Measurements from ENCODE around the gene ZNF503.

ZNF503 gene

DNA sequence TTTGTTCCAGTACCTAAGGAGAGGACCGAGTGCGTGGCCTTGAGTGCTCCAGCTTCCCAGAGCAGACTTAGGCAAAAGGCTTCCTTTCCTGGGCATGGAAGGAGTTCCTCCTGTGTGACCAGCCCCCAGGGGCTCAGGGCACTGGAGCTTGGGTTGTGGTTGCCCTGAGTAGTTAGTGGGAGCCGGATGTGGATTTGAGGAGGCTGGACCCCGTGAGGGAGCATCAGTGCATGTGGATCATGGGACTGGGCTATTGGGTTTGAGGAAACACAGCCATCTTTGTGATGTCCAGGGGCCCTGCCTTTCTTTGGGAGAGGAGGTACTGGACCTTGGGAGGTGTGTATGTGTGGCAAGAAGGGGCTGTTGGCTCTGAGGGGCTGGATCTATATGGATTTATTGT, 38.2 kb upstream of the ZNF503 start:
- no peak for DNase-seq (ENCODE audit: low read depth)
- H3K4me3 ChIP-seq (ENCODE audit: control insufficient read depth, low read depth, low read length) = no peak overlapping the region
- TF ChIP-seq, protein P1, sequence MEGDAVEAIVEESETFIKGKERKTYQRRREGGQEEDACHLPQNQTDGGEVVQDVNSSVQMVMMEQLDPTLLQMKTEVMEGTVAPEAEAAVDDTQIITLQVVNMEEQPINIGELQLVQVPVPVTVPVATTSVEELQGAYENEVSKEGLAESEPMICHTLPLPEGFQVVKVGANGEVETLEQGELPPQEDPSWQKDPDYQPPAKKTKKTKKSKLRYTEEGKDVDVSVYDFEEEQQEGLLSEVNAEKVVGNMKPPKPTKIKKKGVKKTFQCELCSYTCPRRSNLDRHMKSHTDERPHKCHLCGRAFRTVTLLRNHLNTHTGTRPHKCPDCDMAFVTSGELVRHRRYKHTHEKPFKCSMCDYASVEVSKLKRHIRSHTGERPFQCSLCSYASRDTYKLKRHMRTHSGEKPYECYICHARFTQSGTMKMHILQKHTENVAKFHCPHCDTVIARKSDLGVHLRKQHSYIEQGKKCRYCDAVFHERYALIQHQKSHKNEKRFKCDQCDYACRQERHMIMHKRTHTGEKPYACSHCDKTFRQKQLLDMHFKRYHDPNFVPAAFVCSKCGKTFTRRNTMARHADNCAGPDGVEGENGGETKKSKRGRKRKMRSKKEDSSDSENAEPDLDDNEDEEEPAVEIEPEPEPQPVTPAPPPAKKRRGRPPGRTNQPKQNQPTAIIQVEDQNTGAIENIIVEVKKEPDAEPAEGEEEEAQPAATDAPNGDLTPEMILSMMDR (IDR thresholded peaks at IDR 0.05; ENCODE audit: control insufficient read depth, insufficient read depth, low read depth, low read length, missing control alignments) = no peak

DNA sequence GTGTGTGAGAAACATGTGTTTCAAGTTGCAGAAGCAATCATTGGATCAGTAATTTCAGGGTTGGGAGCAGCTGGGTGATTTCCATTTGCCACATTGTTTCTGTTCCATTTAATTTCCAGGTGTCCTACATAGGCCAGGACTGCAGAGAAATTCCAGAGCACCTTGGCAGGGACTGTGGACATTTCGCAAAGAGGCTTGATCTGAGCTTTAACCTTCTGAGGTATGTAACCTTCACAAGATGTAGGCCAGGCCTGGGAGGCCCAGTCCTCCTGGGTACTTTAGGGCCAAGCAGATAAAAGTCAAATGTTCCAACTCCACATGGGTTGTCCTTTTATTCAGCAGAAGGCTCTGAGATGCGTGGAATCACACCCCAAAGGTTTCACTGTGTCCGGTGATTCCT, 36.7 kb upstream of the ZNF503 start:
- H3K4me3 ChIP-seq (ENCODE audit: control insufficient read depth, low read depth, low read length) = no peak overlapping the region
- DNase-seq (ENCODE audit: low read depth) = no peak
- TF ChIP-seq, protein P1 (IDR thresholded peaks at IDR 0.05; ENCODE audit: control insufficient read depth, insufficient read depth, low read depth, low read length, missing control alignments) = no peak

DNA sequence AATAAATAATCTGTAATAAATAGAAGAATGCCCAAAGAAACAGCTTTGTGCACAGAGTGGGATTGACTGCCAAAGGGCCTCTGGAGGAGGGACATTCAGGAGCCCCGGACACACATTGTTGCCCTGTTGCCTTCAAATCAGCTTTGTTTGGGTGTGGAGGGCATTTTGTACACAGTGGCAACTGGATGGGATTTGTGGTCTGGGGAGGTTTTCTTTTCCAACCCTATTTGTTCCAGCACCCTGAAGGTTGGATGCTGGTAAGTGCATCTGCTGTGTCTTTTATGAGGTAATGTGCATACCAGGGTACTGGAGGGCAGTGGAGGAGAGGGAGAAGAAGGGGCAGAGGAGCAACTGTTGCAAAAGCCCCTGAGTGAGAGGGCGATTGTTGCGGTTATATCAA, 36.1 kb upstream of the ZNF503 start:
- no peak overlapping the region for H3K4me3 ChIP-seq (ENCODE audit: control insufficient read depth, low read depth, low read length)
- TF ChIP-seq, protein P1 (IDR thresholded peaks at IDR 0.05; ENCODE audit: control insufficient read depth, insufficient read depth, low read depth, low read length, missing control alignments) = no peak
- no peak for DNase-seq (ENCODE audit: low read depth)

DNA sequence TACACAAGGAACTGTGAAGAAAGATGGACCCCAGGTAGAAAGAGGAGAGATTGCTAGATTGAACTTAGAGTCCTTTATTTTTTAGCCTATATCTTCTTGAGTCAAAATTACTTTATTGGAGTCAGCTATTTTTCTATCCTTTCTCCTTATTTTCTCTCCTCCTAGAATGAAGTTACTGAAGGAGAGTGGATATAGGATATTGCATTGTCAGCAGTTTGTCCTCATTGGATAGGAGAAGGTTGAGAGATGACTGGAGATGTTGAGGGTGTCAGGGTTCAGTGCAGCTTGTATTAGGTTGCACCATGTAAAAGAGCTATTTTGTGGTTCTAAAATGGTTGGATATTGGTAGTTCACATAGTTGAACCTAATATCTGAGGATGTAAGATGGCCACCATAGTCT, 35.3 kb upstream of the ZNF503 start:
- no peak for DNase-seq (ENCODE audit: low read depth)
- no peak overlapping the region for H3K4me3 ChIP-seq (ENCODE audit: control insufficient read depth, low read depth, low read length)
- TF ChIP-seq, protein P1 (IDR thresholded peaks at IDR 0.05; ENCODE audit: control insufficient read depth, insufficient read depth, low read depth, low read length, missing control alignments) = no peak

DNA sequence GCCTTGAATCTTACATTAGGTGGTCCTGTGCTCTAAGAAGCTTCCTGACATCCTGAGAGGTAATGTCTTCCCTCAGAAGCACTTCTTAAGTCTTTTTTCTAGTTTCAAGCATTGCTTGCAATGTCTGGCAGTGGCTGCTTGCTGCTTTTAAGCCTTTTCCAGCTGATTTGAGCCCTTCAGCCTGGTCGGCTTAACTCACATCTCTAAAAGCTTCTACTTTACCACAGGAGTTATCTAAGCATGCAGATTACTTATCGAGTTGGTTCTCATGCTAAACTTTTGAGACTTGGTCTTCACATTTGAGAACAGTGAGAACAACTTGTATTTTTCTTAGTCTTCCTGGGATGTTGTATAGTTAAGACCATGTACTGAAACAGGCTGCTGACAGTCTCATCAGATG, 33.7 kb upstream of the ZNF503 start:
- H3K4me3 ChIP-seq (ENCODE audit: control insufficient read depth, low read depth, low read length) = no peak overlapping the region
- no peak for DNase-seq (ENCODE audit: low read depth)
- TF ChIP-seq, protein P1 (IDR thresholded peaks at IDR 0.05; ENCODE audit: control insufficient read depth, insufficient read depth, low read depth, low read length, missing control alignments) = no peak

DNA sequence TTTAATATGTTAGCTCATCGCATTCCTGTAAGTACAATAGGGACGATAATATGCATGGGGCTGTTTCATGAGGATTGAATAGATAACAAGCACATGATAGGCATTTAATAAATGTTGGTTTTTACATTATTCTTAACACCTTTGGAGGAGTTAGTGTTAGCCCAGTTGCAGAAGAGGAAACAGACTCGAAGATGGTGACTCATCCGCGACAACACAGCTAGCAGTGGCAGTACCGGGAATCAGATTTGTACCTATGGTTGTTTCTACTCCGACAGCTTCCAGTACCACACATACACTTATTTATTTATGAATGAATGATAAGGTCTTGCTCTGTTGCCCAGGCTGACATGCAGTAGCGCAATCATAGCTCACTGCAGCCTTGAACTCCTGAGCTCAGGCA, 32.7 kb upstream of the ZNF503 start:
- TF ChIP-seq, protein P1 (IDR thresholded peaks at IDR 0.05; ENCODE audit: control insufficient read depth, insufficient read depth, low read depth, low read length, missing control alignments) = no peak
- H3K4me3 ChIP-seq (ENCODE audit: control insufficient read depth, low read depth, low read length) = no peak overlapping the region
- DNase-seq (ENCODE audit: low read depth) = no peak

DNA sequence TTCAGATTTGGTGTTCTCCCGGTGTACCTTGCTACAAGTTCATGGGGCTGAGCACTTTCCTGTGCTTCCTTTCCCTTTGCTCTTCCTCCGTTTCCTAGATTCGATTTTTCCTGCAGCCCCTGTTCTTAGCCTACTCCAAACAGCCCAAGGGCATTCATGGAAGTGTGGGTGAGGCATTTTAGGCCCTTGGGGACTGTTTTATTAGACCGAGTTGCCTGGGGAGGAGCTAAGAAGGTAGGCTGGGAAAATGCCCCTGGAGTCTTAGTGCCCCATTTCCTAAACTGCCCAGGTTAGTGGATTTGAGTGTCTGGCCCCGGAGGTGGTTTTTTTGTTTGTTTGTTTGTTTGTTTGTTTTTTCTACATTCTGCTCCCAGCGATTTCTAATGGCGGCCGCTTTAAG, 31.7 kb upstream of the ZNF503 start:
- DNase-seq (ENCODE audit: low read depth) = no peak
- TF ChIP-seq, protein P1 (IDR thresholded peaks at IDR 0.05; ENCODE audit: control insufficient read depth, insufficient read depth, low read depth, low read length, missing control alignments) = no peak
- H3K4me3 ChIP-seq (ENCODE audit: control insufficient read depth, low read depth, low read length) = no peak overlapping the region

Measured in AG09309 (cell line).